GM10266 (cell line): Measurements from ENCODE around the gene SORCS2.

Source experiments
- DNase-seq: peaks from one replicate; pipeline ENCODE4 v3.0.0; 2012; ENCODE audit errors: extremely low spot score
- TF ChIP-seq, protein P1 (sequence below): IDR thresholded peaks from 2 replicates; pipeline ENCODE4 v1.5.1; 2012; ENCODE audit warnings: mild to moderate bottlenecking, low read depth; ENCODE audit not compliant: control insufficient read depth, insufficient read depth; ENCODE audit errors: missing control alignments

Gene SORCS2

DNA sequence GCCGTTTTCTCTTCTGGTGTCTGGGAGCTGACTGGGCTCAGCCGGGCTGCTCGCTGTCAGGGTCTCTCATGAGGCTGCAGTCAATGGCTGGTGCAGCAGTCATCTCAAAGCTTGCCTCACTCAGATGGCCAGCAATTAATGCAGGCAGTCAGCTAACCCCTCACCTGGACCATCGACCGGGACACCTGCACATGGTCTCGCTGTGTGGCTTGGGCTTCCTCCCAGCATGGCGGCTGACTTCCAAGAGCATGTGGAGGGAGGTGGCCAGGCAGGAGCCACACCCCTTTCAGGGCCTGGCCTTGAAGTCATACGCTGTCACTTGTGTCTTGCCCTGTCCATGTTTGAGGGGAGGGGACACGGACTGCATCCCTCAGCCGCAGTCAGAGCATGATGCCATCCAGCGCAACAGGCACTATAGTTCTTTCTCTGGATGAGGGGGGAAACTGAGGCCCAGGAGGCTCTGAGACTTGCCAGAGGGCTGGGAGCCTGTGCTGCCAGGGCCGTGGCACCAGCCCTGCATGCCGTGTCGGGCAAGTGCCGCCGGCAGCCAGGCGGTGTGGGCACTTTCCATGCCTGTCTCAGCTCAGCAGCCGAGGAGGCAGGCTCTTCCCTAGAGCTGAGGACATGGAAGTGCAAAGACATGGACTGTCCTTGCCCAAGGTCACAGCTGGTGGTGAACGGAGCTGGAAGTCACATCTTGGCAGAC lies 545.6 kb downstream of the SORCS2 start:
- TF ChIP-seq, protein P1, sequence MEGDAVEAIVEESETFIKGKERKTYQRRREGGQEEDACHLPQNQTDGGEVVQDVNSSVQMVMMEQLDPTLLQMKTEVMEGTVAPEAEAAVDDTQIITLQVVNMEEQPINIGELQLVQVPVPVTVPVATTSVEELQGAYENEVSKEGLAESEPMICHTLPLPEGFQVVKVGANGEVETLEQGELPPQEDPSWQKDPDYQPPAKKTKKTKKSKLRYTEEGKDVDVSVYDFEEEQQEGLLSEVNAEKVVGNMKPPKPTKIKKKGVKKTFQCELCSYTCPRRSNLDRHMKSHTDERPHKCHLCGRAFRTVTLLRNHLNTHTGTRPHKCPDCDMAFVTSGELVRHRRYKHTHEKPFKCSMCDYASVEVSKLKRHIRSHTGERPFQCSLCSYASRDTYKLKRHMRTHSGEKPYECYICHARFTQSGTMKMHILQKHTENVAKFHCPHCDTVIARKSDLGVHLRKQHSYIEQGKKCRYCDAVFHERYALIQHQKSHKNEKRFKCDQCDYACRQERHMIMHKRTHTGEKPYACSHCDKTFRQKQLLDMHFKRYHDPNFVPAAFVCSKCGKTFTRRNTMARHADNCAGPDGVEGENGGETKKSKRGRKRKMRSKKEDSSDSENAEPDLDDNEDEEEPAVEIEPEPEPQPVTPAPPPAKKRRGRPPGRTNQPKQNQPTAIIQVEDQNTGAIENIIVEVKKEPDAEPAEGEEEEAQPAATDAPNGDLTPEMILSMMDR = no peak
- DNase-seq = no peak

DNA sequence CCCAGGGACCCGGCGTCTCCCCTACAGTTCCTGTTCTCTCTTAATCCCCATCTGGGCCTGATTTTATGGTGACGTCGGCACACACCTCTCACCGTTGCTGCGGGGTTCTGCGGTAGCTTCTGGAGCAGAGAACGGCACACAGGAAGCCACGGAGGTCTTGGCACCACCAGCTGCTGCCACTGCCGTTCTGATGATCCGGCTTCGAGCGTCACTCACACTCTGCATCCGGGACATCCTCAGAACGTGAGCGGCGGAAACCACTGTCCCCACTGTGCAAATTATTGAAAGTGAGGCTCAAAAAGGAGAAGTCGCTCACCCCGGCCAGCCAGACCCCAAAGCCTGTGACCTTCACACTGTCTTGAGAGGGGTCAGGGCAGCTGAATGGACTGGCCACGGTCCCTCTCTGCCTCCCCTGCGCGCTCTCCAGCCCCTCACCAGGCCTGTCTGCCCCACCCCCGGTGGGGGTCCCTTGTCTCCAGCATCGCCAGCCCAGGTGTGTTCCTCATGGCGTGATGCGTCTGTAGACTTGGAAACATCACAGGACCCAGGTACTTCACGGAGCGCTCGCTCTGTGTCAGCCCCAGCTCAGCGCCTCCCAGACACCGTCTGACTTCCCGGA lies 546.2 kb downstream of the SORCS2 start:
- DNase-seq = no peak
- TF ChIP-seq, protein P1 = no peak

GRCh38 chr4:7739077-7739917 lies 547.0 kb downstream of the SORCS2 start:
- TF ChIP-seq, protein P1 = no peak
- DNase-seq = no peak

- TF ChIP-seq, protein P1 = no peak
These were observed 547.9 kb downstream of the SORCS2 start for GRCh38 chr4:7739918-7740865.

GRCh38 chr4:7740866-7741525 lies 548.7 kb downstream of the SORCS2 start:
- no peak for DNase-seq
- TF ChIP-seq, protein P1 = no peak

More at GRCh38 chr4:7739918-7740865, 547.9 kb downstream of the SORCS2 start:
- no peak for DNase-seq
